ENCODE measurements around the gene LY6G6F. TPM values are rescaled to one million over a fixed set of nuclear protein-coding genes. Genes with fewer than 3 reads are reported as not detected.
A peak's percentile ranks its signal among the peaks of the same experiment; 100 is the strongest.

Gene LY6G6F
- total and polyA plus RNA-seq, 2 of the 13 experiments (the other 11 are each of a cell fraction or from before 2014, with no cell fraction given), result not detected

DNA sequence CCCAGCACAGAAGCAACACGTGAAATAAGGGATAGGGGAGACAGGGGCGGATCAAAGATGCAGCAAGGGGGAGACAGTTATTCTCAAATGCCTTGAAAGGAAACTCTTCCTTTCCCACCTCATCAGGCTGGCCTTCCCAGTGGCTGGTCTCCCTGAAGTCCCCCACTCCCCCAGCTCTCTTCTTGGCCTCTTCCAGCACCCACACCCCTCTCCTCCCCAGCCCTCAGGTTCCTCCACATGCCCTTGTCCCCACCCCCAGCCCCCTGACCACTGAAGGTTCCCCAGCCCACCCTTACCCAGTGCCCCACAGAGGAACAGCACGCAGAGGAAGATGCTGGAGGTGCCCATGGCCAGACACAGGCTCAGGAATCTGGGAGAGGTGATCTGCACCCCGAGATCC lies 6.8 kb downstream of the LY6G6F start:
- Histone ChIP-seq H3K9me3 (ENCODE audit: low read length) (no peaks in the 10 kb centered on the region), H3K27me3 (ENCODE audit: control insufficient read depth in 1 of 2, insufficient read depth in 2 of 2, low read length in 2 of 2) (peaks cover 12 to 44% of the 10 kb centered on the region in 2 experiments; a peak in 4 of 5 replicates), H3K4me3 (replicated peaks in 1 of 3; ENCODE audit: insufficient read depth in 1 of 3, low read depth in 2 of 3, low read length in 3 of 3) (peak overlapping the region in 1 of 3 experiments; percentile 43; a peak in 1 of 6 replicates), H2AFZ (ENCODE audit: low read length) (no peak overlapping the region), H3K79me2 (ENCODE audit: insufficient read depth, low read length) (no peaks in the 10 kb centered on the region), H3K4me2 (ENCODE audit: low read depth, low read length) (peak overlapping the region; percentile 63), H3K4me1 (ENCODE audit: insufficient read depth, low read length) (peaks cover 34% of the 10 kb centered on the region), H3K36me3 (replicated peaks in 1 of 2; ENCODE audit: control insufficient read depth in 1 of 2, insufficient read depth in 2 of 2, low read length in 2 of 2) (no peaks in the 10 kb centered on the region), H4K20me1 (ENCODE audit: insufficient read depth, low read length) (no peaks in the 10 kb centered on the region), H3K9ac (ENCODE audit: insufficient read depth, low read depth, low read length) (no peak overlapping the region), H3K27ac (ENCODE audit: extremely low read length, insufficient read depth, low read length) (no peak overlapping the region)
- WGBS (ENCODE audit: low lambda C conversion rate), result 17% methylated on average over 3 of the region's 4 CpGs
- no peak for FAIRE-seq
- in situ Hi-C loops (cut with HindIII; ENCODE audit: extremely low pct_ligation_motif_present, low pct_unique_long_range_greater_than_20kb), result no loop called here
- ChIA-PET CTCF (ENCODE audit: low intra/inter-chr PET ratio, low total read pairs) (no interaction called here), POLR2A (interaction anchor here (0.8 to 5.1 kb wide), 12 partner anchors 11 to 149 kb away, joined by 3 to 31 read pairs (median 4); partner anchors contain the start of genes ABHD16A, APOM, C6orf47 and CLIC1)
- no peak for ATAC-seq
- intact Hi-C loops (cut with micrococcal nuclease; ENCODE audit: unreplicated experiment), result no loop called here
- DNase-seq (ENCODE audit: low spot score), result no peak
- no TSS peak for BruUV-seq (replicated peaks)
- TF ChIP-seq BORCS8-MEF2B (CRISPR knock-in tag; IDR thresholded peaks at IDR 0.05), result no peak
- no peak for TF ChIP-seq NBN (conservative IDR thresholded peaks at IDR 0.05)
- TF ChIP-seq U2AF2 (IDR thresholded peaks at IDR 0.05; ENCODE audit: low read depth, low read length), result no peak
- TF ChIP-seq ZNF337 (CRISPR knock-in tag; IDR thresholded peaks at IDR 0.05; ENCODE audit: borderline replicate concordance, low read depth), result no peak
- TF ChIP-seq, protein P1, sequence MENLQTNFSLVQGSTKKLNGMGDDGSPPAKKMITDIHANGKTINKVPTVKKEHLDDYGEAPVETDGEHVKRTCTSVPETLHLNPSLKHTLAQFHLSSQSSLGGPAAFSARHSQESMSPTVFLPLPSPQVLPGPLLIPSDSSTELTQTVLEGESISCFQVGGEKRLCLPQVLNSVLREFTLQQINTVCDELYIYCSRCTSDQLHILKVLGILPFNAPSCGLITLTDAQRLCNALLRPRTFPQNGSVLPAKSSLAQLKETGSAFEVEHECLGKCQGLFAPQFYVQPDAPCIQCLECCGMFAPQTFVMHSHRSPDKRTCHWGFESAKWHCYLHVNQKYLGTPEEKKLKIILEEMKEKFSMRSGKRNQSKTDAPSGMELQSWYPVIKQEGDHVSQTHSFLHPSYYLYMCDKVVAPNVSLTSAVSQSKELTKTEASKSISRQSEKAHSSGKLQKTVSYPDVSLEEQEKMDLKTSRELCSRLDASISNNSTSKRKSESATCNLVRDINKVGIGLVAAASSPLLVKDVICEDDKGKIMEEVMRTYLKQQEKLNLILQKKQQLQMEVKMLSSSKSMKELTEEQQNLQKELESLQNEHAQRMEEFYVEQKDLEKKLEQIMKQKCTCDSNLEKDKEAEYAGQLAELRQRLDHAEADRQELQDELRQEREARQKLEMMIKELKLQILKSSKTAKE (CRISPR knock-in tag; IDR thresholded peaks at IDR 0.05; ENCODE audit: borderline replicate concordance), result no peak
- TF ChIP-seq, protein P2, sequence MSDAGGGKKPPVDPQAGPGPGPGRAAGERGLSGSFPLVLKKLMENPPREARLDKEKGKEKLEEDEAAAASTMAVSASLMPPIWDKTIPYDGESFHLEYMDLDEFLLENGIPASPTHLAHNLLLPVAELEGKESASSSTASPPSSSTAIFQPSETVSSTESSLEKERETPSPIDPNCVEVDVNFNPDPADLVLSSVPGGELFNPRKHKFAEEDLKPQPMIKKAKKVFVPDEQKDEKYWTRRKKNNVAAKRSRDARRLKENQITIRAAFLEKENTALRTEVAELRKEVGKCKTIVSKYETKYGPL (CRISPR knock-in tag; IDR thresholded peaks at IDR 0.05), result no peak
- TF ChIP-seq CHD4 (IDR thresholded peaks at IDR 0.05; ENCODE audit: borderline replicate concordance, low read length), result no peak
- TF ChIP-seq MEF2D (CRISPR knock-in tag; IDR thresholded peaks at IDR 0.05), result no peak
- no peak for TF ChIP-seq ZNF569 (CRISPR knock-in tag; IDR thresholded peaks at IDR 0.05; ENCODE audit: borderline replicate concordance)
- TF ChIP-seq CAMTA2 (CRISPR knock-in tag; IDR thresholded peaks at IDR 0.05; ENCODE audit: borderline replicate concordance), result no peak
- no peak for TF ChIP-seq RCOR2 (CRISPR knock-in tag; IDR thresholded peaks at IDR 0.05)
- TF ChIP-seq RARG (CRISPR knock-in tag; IDR thresholded peaks at IDR 0.05; ENCODE audit: low read depth), result no peak
- TF ChIP-seq, protein P3, sequence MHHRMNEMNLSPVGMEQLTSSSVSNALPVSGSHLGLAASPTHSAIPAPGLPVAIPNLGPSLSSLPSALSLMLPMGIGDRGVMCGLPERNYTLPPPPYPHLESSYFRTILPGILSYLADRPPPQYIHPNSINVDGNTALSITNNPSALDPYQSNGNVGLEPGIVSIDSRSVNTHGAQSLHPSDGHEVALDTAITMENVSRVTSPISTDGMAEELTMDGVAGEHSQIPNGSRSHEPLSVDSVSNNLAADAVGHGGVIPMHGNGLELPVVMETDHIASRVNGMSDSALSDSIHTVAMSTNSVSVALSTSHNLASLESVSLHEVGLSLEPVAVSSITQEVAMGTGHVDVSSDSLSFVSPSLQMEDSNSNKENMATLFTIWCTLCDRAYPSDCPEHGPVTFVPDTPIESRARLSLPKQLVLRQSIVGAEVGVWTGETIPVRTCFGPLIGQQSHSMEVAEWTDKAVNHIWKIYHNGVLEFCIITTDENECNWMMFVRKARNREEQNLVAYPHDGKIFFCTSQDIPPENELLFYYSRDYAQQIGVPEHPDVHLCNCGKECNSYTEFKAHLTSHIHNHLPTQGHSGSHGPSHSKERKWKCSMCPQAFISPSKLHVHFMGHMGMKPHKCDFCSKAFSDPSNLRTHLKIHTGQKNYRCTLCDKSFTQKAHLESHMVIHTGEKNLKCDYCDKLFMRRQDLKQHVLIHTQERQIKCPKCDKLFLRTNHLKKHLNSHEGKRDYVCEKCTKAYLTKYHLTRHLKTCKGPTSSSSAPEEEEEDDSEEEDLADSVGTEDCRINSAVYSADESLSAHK (CRISPR knock-in tag; IDR thresholded peaks at IDR 0.05; ENCODE audit: borderline replicate concordance), result no peak
- TF ChIP-seq IRF2 (CRISPR knock-in tag; IDR thresholded peaks at IDR 0.05), result no peak
- TF ChIP-seq, protein P4, sequence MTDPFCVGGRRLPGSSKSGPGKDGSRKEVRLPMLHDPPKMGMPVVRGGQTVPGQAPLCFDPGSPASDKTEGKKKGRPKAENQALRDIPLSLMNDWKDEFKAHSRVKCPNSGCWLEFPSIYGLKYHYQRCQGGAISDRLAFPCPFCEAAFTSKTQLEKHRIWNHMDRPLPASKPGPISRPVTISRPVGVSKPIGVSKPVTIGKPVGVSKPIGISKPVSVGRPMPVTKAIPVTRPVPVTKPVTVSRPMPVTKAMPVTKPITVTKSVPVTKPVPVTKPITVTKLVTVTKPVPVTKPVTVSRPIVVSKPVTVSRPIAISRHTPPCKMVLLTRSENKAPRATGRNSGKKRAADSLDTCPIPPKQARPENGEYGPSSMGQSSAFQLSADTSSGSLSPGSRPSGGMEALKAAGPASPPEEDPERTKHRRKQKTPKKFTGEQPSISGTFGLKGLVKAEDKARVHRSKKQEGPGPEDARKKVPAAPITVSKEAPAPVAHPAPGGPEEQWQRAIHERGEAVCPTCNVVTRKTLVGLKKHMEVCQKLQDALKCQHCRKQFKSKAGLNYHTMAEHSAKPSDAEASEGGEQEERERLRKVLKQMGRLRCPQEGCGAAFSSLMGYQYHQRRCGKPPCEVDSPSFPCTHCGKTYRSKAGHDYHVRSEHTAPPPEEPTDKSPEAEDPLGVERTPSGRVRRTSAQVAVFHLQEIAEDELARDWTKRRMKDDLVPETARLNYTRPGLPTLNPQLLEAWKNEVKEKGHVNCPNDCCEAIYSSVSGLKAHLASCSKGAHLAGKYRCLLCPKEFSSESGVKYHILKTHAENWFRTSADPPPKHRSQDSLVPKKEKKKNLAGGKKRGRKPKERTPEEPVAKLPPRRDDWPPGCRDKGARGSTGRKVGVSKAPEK (CRISPR knock-in tag; IDR thresholded peaks at IDR 0.05; ENCODE audit: borderline replicate concordance), result no peak
- no peak for TF ChIP-seq ZNF496 (CRISPR knock-in tag; IDR thresholded peaks at IDR 0.05; ENCODE audit: insufficient replicate concordance)
- no peak for TF ChIP-seq TEAD2 (CRISPR knock-in tag; IDR thresholded peaks at IDR 0.05)
- no peak for TF ChIP-seq STAT5B (CRISPR knock-in tag; IDR thresholded peaks at IDR 0.05)
